Measurements from ENCODE around the gene RNF8.

DNA sequence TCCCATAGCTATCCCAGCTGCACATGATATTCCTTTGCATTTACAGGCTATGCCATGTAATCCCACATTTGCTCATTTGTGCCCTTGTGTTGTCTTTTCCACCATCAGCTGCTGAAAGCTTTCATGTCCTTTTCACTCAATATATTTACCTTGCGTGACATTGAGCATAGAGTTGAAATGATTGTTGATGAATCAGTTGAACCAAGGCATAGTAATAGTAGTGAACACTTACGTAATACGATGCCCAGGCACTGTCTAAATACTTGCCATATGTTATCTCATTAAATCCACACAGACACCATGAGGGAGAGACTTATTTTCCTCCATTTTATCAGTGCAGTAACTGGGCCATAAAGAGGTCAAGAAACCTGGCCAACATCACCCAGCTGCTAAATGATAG is 13.1 kb downstream of the RNF8 start:
- no peak for TF ChIP-seq POLR2A (IDR thresholded peaks at IDR 0.05)
- TF ChIP-seq, protein P1, sequence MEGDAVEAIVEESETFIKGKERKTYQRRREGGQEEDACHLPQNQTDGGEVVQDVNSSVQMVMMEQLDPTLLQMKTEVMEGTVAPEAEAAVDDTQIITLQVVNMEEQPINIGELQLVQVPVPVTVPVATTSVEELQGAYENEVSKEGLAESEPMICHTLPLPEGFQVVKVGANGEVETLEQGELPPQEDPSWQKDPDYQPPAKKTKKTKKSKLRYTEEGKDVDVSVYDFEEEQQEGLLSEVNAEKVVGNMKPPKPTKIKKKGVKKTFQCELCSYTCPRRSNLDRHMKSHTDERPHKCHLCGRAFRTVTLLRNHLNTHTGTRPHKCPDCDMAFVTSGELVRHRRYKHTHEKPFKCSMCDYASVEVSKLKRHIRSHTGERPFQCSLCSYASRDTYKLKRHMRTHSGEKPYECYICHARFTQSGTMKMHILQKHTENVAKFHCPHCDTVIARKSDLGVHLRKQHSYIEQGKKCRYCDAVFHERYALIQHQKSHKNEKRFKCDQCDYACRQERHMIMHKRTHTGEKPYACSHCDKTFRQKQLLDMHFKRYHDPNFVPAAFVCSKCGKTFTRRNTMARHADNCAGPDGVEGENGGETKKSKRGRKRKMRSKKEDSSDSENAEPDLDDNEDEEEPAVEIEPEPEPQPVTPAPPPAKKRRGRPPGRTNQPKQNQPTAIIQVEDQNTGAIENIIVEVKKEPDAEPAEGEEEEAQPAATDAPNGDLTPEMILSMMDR (IDR thresholded peaks at IDR 0.05) = no peak
